HepG2 (cell line): ENCODE measurements around the gene CAPN2. TPM values are rescaled to one million over a fixed set of nuclear protein-coding genes. Genes with fewer than 3 reads are reported as not detected.

Experiments used
- ATAC-seq: fragments of 200-7000 bp; cut with Tn5 transposase; 3 replicates; pipeline ENCODE4 v1.9.1; 2020; ENCODE audit warnings: mild to moderate bottlenecking, moderate library complexity
- BruUV-seq: library from RNA; stranded (reverse); fragments of 400-500 nt; replicated peaks from 2 replicates; lab custom pipeline; 2021; lab: Mats Ljungman, UMichigan
- CTCF ChIA-PET: fragments of 300-600 bp; formaldehyde crosslinking; extraction: SDS; loops from one replicate; lab custom pipeline; 2021; ENCODE audit warnings: low total read pairs, inconsistent platforms, low intra/inter-chr PET ratio; lab: Yijun Ruan, JAX
- POLR2A ChIA-PET: fragments of 350-600 bp; sonication (Branson Sonifier 250); formaldehyde crosslinking; loops from one replicate; lab custom pipeline; 2020; ENCODE audit warnings: antibody characterized with exemption, inconsistent platforms; lab: Yijun Ruan, JAX
- DNase-seq: peaks from one replicate; pipeline ENCODE4 v3.0.0-alpha.2; 2015; ENCODE audit warnings: low spot score
- FAIRE-seq: peaks from 3 replicates; lab custom pipeline; 2011; peaks lifted over from hg19 to GRCh38; lab: Jason Lieb, UNC
- H2AFZ ChIP-seq: one replicate; pipeline ENCODE4 v1.6.1; 2011; ENCODE audit warnings: low read length, inconsistent platforms
- H3K27ac ChIP-seq: fragments of 300-600 bp; 3 replicates; pipeline ENCODE4 v1.8.0; 2011; ENCODE audit warnings: mixed run types, mild to moderate bottlenecking, mixed read lengths, low read length, inconsistent platforms; ENCODE audit not compliant: insufficient read depth; ENCODE audit errors: extremely low read length
- H3K27me3 ChIP-seq, 2 experiments: fragments of 200-600 bp in 1 of 2; 2 replicates in 1 of 2; 3 replicates in 1 of 2; pipeline versions ENCODE4 v1.6.0 to v1.8.0; 2011; ENCODE audit warnings: low read length in 2 of 2, mild to moderate bottlenecking in 2 of 2, moderate library complexity in 2 of 2, inconsistent platforms in 1 of 2; ENCODE audit not compliant: insufficient read depth in 2 of 2, control insufficient read depth in 1 of 2
- H3K36me3 ChIP-seq, 2 experiments: fragments of 200-600 bp in 1 of 2; replicated peaks in 1 of 2; 2 replicates in 1 of 2; 3 replicates in 1 of 2; pipeline versions ENCODE4 v1.5.1 to v1.8.0; 2011; ENCODE audit warnings: low read length in 2 of 2, inconsistent platforms in 1 of 2; ENCODE audit not compliant: insufficient read depth in 2 of 2, control insufficient read depth in 1 of 2
- H3K4me1 ChIP-seq: 2 replicates; pipeline ENCODE4 v1.5.1; 2012; ENCODE audit warnings: low read length, inconsistent platforms; ENCODE audit not compliant: insufficient read depth
- H3K4me2 ChIP-seq: 2 replicates; pipeline ENCODE4 v1.6.0; 2011; ENCODE audit warnings: low read depth, low read length, inconsistent platforms
- H3K4me3 ChIP-seq, 3 experiments: fragments of 200-600 bp in 1 of 3; sonication (generic), shearing (Covaris generic) in 1 of 3; replicated peaks in 1 of 3; 2 replicates each; pipeline ENCODE4 v1.5.1; 2011 to 2016; ENCODE audit warnings: low read length in 3 of 3, inconsistent platforms in 2 of 3, low read depth in 2 of 3, mild to moderate bottlenecking in 2 of 3, control low read depth in 1 of 3, mixed read lengths in 1 of 3; ENCODE audit not compliant: insufficient read depth in 1 of 3
- H3K79me2 ChIP-seq: one replicate; pipeline ENCODE4 v1.6.1; 2011; ENCODE audit warnings: low read length, inconsistent platforms; ENCODE audit not compliant: insufficient read depth
- H3K9ac ChIP-seq: 2 replicates; pipeline ENCODE4 v1.6.0; 2011; ENCODE audit warnings: mild to moderate bottlenecking, low read depth, low read length, inconsistent platforms; ENCODE audit not compliant: insufficient read depth
- H3K9me3 ChIP-seq: 2 replicates; pipeline ENCODE4 v1.5.1; 2012; ENCODE audit warnings: mild to moderate bottlenecking, low read length
- H4K20me1 ChIP-seq: 2 replicates; pipeline ENCODE4 v1.6.0; 2011; ENCODE audit warnings: inconsistent platforms, mild to moderate bottlenecking, low read length, moderate library complexity; ENCODE audit not compliant: insufficient read depth
- BCLAF1 ChIP-seq: fragments of 450-650 bp; IDR thresholded peaks from 2 replicates; pipeline ENCODE4 v1.6.1; 2017; ENCODE audit warnings: mild to moderate bottlenecking
- BRF2 ChIP-seq: sonication (generic); formaldehyde crosslinking; IDR thresholded peaks from 2 replicates; pipeline ENCODE4 v1.8.1; 2022; ENCODE audit warnings: mild to moderate bottlenecking, missing genetic modification reagents
- HCFC1 ChIP-seq: fragments of 150-350 bp; IDR thresholded peaks from 2 replicates; pipeline ENCODE4 v1.6.1; 2014; ENCODE audit warnings: low read depth, low read length
- KLF16 ChIP-seq, 2 experiments: sonication (generic) in 1 of 2; formaldehyde crosslinking in 1 of 2; IDR thresholded peaks; 2 replicates each; pipeline versions ENCODE4 v1.6.1 to v1.8.0; 2016 to 2023; ENCODE audit warnings: missing genetic modification reagents in 2 of 2, missing compliant biosample characterization in 1 of 2
- NFATC3 ChIP-seq: sonication (generic); formaldehyde crosslinking; IDR thresholded peaks from 2 replicates; pipeline ENCODE4 v1.5.1; 2020; ENCODE audit warnings: mild to moderate bottlenecking, missing genetic modification reagents
- NR2C2 ChIP-seq: sonication (generic); formaldehyde crosslinking; IDR thresholded peaks from 2 replicates; pipeline ENCODE4 v1.4.0; 2020; ENCODE audit warnings: missing genetic modification reagents, mild to moderate bottlenecking, moderate library complexity, borderline replicate concordance
- NR2F6 ChIP-seq, 2 experiments: IDR thresholded peaks; 2 replicates each; pipeline ENCODE4 v1.6.1; 2016; ENCODE audit warnings: antibody characterized with exemption in 1 of 2, mild to moderate bottlenecking in 1 of 2
- ZNF138 ChIP-seq: sonication (generic); formaldehyde crosslinking; IDR thresholded peaks from 2 replicates; pipeline ENCODE4 v1.5.0; 2020; ENCODE audit warnings: mild to moderate bottlenecking, low read depth, missing genetic modification reagents
- ZNF337 ChIP-seq: sonication (generic); formaldehyde crosslinking; IDR thresholded peaks from 2 replicates; pipeline ENCODE4 v1.5.1; 2020; ENCODE audit warnings: missing genetic modification reagents, low read depth, mild to moderate bottlenecking, borderline replicate concordance
- ZNF44 ChIP-seq: sonication (generic); formaldehyde crosslinking; IDR thresholded peaks from 2 replicates; pipeline ENCODE4 v1.5.1; 2020; ENCODE audit warnings: mild to moderate bottlenecking, missing genetic modification reagents
- ZNF530 ChIP-seq: sonication (generic); formaldehyde crosslinking; IDR thresholded peaks from 2 replicates; pipeline ENCODE4 v1.5.0; 2020; ENCODE audit warnings: low read depth, mild to moderate bottlenecking, missing genetic modification reagents
- ZNF740 ChIP-seq: sonication (generic); formaldehyde crosslinking; IDR thresholded peaks from 2 replicates; pipeline ENCODE4 v1.4.0; 2020; ENCODE audit warnings: missing genetic modification reagents
- ZNF780A ChIP-seq: sonication (generic); formaldehyde crosslinking; IDR thresholded peaks from 2 replicates; pipeline ENCODE4 v1.8.0; 2022; ENCODE audit warnings: mild to moderate bottlenecking, missing genetic modification reagents, moderate library complexity
- WGBS: methylation state at CpG from one replicate; pipeline ENCODE4 v1.1.6; 2017; ENCODE audit warnings: low lambda C conversion rate; 5-methylcytosine and 5-hydroxymethylcytosine counted together
- in situ Hi-C: cut with HindIII; loops from 2 replicates; pipeline ENCODE4 v1.10.0; 2017; ENCODE audit warnings: low pct_unique_long_range_greater_than_20kb; ENCODE audit not compliant: extremely low pct_ligation_motif_present
- intact Hi-C: fragments of 100-400 bp; cut with micrococcal nuclease; formaldehyde crosslinking; loops from one replicate; pipeline ENCODE4 v1.10.0; 2022; ENCODE audit not compliant: unreplicated experiment
- polyA plus RNA-seq, 8 experiments: library from polyadenylated mRNA; depleted of rRNA in 3 of 8; stranded (reverse) in 7 of 8; unstranded in 1 of 8; fragments of >200 nt; fragmentation: Illumina TruSeq in 4 of 8; extraction: Trizol in 4 of 8; gene quantifications; 2 replicates each; pipeline versions ENCODE4 v1.2.1 to v1.2.3, GENCODE V29; 2011 to 2016; ENCODE audit warnings: low read depth in 4 of 8, missing spikeins in 1 of 8, mixed read lengths in 1 of 8; ENCODE audit not compliant: insufficient read depth in 1 of 8
- total RNA-seq, 5 experiments: library from RNA; depleted of rRNA; stranded (reverse); fragments of >200 nt; fragmentation: Illumina TruSeq; extraction: Trizol; gene quantifications; 2 replicates each; pipeline ENCODE4 v1.2.3, GENCODE V29; 2016; ENCODE audit warnings: low read depth in 1 of 5
- TF ChIP-seq, protein P1 (sequence below): sonication (generic); formaldehyde crosslinking; IDR thresholded peaks from 2 replicates; pipeline ENCODE4 v1.4.0; 2020; ENCODE audit warnings: missing genetic modification reagents

Gene CAPN2
- total and polyA plus RNA-seq, 2 of the 13 experiments (the other 11 are each of a cell fraction or from before 2014, with no cell fraction given) = 6.2 to 7.4 TPM

- TF ChIP-seq NR2F6 (IDR thresholded peaks at IDR 0.05) = no peak
- TF ChIP-seq NR2F6 (CRISPR knock-in tag; IDR thresholded peaks at IDR 0.05) = no peak
- TF ChIP-seq HCFC1 = no peak
- no peak for TF ChIP-seq ZNF138 (CRISPR knock-in tag)
Observed at GRCh38 chr1:223678841-223679240, 33.5 kb upstream of the CAPN2 start (continued).

DNA sequence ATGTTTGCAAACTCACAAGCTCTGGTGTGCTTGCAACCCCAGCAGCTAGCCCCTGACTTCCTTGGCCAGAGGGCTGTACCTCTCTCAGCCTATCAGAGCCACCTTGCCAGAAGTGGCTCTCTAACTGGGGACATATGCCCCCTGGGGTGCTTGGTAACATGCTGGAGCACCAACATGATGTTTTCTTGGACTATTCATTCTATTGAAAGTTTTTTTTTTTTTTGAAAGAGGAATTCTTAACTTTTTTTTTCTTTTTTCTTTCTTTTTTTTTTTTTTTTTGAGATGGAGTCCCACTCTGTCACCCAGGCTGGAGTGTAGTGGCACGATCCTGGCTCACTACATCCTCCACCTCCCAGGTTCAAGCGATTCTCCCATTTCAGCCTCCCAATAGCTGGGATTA lies 32.2 kb upstream of the CAPN2 start:
- no peaks in the 10 kb centered on the region for H4K20me1 ChIP-seq
- H3K27me3 ChIP-seq = peaks cover 0 to 17% of the 10 kb centered on the region in 2 experiments; a peak in 3 of 5 replicates
- in situ Hi-C loops (loop anchor here (10.0 kb wide), 1 partner anchor 545 kb away; no protein-coding TSS in a partner anchor), intact Hi-C loops (no loop called here)
- H3K4me2 ChIP-seq = no peak overlapping the region
- ATAC-seq (no peak), FAIRE-seq (no peak), DNase-seq (no peak)
- no peaks in the 10 kb centered on the region for H3K79me2 ChIP-seq
- no peaks in the 10 kb centered on the region for H3K4me1 ChIP-seq
- ChIA-PET POLR2A (no interaction called here), CTCF (no interaction called here)
- BruUV-seq = no TSS peak
- no peak overlapping the region for H2AFZ ChIP-seq
- no peaks in the 10 kb centered on the region for H3K36me3 ChIP-seq
- no peak overlapping the region for H3K9ac ChIP-seq
- WGBS = 17% methylated on average over 2 of the region's 2 CpGs
- no peaks in the 10 kb centered on the region for H3K9me3 ChIP-seq
- no peak overlapping the region for H3K27ac ChIP-seq
- no peak overlapping the region for H3K4me3 ChIP-seq
- TF ChIP-seq, protein P1, sequence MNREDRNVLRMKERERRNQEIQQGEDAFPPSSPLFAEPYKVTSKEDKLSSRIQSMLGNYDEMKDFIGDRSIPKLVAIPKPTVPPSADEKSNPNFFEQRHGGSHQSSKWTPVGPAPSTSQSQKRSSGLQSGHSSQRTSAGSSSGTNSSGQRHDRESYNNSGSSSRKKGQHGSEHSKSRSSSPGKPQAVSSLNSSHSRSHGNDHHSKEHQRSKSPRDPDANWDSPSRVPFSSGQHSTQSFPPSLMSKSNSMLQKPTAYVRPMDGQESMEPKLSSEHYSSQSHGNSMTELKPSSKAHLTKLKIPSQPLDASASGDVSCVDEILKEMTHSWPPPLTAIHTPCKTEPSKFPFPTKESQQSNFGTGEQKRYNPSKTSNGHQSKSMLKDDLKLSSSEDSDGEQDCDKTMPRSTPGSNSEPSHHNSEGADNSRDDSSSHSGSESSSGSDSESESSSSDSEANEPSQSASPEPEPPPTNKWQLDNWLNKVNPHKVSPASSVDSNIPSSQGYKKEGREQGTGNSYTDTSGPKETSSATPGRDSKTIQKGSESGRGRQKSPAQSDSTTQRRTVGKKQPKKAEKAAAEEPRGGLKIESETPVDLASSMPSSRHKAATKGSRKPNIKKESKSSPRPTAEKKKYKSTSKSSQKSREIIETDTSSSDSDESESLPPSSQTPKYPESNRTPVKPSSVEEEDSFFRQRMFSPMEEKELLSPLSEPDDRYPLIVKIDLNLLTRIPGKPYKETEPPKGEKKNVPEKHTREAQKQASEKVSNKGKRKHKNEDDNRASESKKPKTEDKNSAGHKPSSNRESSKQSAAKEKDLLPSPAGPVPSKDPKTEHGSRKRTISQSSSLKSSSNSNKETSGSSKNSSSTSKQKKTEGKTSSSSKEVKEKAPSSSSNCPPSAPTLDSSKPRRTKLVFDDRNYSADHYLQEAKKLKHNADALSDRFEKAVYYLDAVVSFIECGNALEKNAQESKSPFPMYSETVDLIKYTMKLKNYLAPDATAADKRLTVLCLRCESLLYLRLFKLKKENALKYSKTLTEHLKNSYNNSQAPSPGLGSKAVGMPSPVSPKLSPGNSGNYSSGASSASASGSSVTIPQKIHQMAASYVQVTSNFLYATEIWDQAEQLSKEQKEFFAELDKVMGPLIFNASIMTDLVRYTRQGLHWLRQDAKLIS (CRISPR knock-in tag) = no peak
- no peak for TF ChIP-seq ZNF780A (CRISPR knock-in tag)
- TF ChIP-seq ZNF530 (CRISPR knock-in tag) = no peak
- TF ChIP-seq NFATC3 (CRISPR knock-in tag) = no peak
- TF ChIP-seq BRF2 (CRISPR knock-in tag) = no peak
- TF ChIP-seq ZNF44 (CRISPR knock-in tag) = no peak
- no peak for TF ChIP-seq BCLAF1
- no peak for TF ChIP-seq ZNF740 (CRISPR knock-in tag)
- no peak for TF ChIP-seq NR2C2 (CRISPR knock-in tag)
- TF ChIP-seq KLF16 (CRISPR knock-in tag; IDR thresholded peaks at IDR 0.05) = no peak
- no peak for TF ChIP-seq ZNF337 (CRISPR knock-in tag)
